Thyroid gland (tissue), 4 donors: ENCODE results near the gene TGFA.

Source experiments
- CTCF ChIP-seq, 6 experiments: fragments of 200-600 bp in 3 of 6; fragments of 450-650 bp in 3 of 6; sonication (generic) in 3 of 6; IDR thresholded peaks; one replicate each; pipeline ENCODE4 v1.5.1; 2016 to 2019; ENCODE audit warnings: antibody characterized with exemption in 6 of 6, mild to moderate bottlenecking in 2 of 6, inconsistent platforms in 1 of 6, moderate library complexity in 1 of 6
- POLR2A ChIP-seq, 2 donors: fragments of 450-650 bp; IDR thresholded peaks; one replicate each; pipeline ENCODE4 v1.6.1; 2017; ENCODE audit warnings: antibody characterized with exemption in 2 of 2, mild to moderate bottlenecking in 2 of 2, moderate library complexity in 1 of 2

- TF ChIP-seq CTCF (IDR thresholded peaks at IDR 0.05): no peak
- TF ChIP-seq POLR2A (IDR thresholded peaks at IDR 0.05): no peak
These were observed 118.5 kb downstream of the TGFA start for GRCh38 chr2:70435138-70435537.
